T-helper 1 cell treated with Interleukin-12 subunit alpha and Interleukin-12 subunit beta and Interleukin-4 antibody, amounts not matched to agents 30 ng/mL and 1 ng/mL, for 36 hours (primary cell): ENCODE results near the gene GRM6. TPM values are rescaled to one million over a fixed set of nuclear protein-coding genes. Genes with fewer than 3 reads are reported as not detected.

Experiments
- intact Hi-C: fragments of 100-400 bp; cut with micrococcal nuclease; formaldehyde crosslinking; loops from one replicate; pipeline ENCODE4 v1.15.1; 2024
- total RNA-seq: library from RNA; stranded (reverse); gene quantifications from 2 replicates; pipeline ENCODE4 v1.2.3, GENCODE V29; 2022

GRM6 gene
- total RNA-seq, 1 donor from 2014 or later, result not detected

- intact Hi-C loops, result no loop called here
These were observed 10.7 kb downstream of the GRM6 start for GRCh38 chr5:178984145-178985072.

- intact Hi-C loops, result no loop called here
These were observed 11.4 kb downstream of the GRM6 start for GRCh38 chr5:178983728-178984127.

- intact Hi-C loops, result no loop called here
These were observed 12.2 kb downstream of the GRM6 start for GRCh38 chr5:178982941-178983340.

- intact Hi-C loops, result no loop called here
These were observed 13.7 kb downstream of the GRM6 start for GRCh38 chr5:178981381-178981780.

- intact Hi-C loops, result no loop called here
These were observed 29.6 kb downstream of the GRM6 start for GRCh38 chr5:178965465-178966055.

- intact Hi-C loops, result no loop called here
These were observed 53.8 kb downstream of the GRM6 start for GRCh38 chr5:178941361-178941760.

GRCh38 chr5:178940569-178941360 lies 54.4 kb downstream of the GRM6 start, which contains the start of gene ZNF454:
ZNF454 (plus strand) TSS chr5:178941198; CDS start chr5:178942792, 1,594 bp downstream.
- intact Hi-C loops, result no loop called here

- intact Hi-C loops, result no loop called here
These were observed 63.0 kb downstream of the GRM6 start for GRCh38 chr5:178931846-178932760.

Other genes starting within 250 kb of the GRM6 start
- gene ZNF354B, start 135.4 kb downstream of the GRM6 start, total RNA-seq, result 16.6 and 16.8 TPM in 2 replicates
- 0.24 and 0.32 TPM in 2 replicates for gene ZFP2, start 99.4 kb downstream of the GRM6 start, total RNA-seq
- not detected in 2 replicates for gene ZNF454, start 54.1 kb downstream of the GRM6 start, total RNA-seq
- gene ZNF879, start 28.5 kb upstream of the GRM6 start, total RNA-seq, result 3.4 and 3.9 TPM in 2 replicates
- gene ZNF354C, start 65.1 kb upstream of the GRM6 start, total RNA-seq, result 4.4 and 4.7 TPM in 2 replicates